Stomach smooth muscle (tissue), 2 donors: ENCODE measurements around the gene GFM1.

Source experiments
- H3K27ac ChIP-seq: one replicate; pipeline ENCODE4 v1.7.0; 2013; ENCODE audit warnings: mild to moderate bottlenecking, low read length, inconsistent platforms
- H3K27me3 ChIP-seq, 2 donors: one replicate each; pipeline ENCODE4 v1.7.0; 2013; ENCODE audit warnings: low read length in 2 of 2; ENCODE audit not compliant: insufficient read depth in 2 of 2, control insufficient read depth in 1 of 2
- H3K36me3 ChIP-seq, 2 donors: one replicate each; pipeline ENCODE4 v1.7.0; 2013; ENCODE audit warnings: low read length in 2 of 2; ENCODE audit not compliant: control insufficient read depth in 2 of 2, insufficient read depth in 2 of 2
- H3K4me1 ChIP-seq: one replicate; pipeline ENCODE4 v1.7.0; 2013; ENCODE audit warnings: low read length; ENCODE audit not compliant: control insufficient read depth, insufficient read depth
- H3K4me3 ChIP-seq, 2 donors: one replicate each; pipeline ENCODE4 v1.7.0; 2013; ENCODE audit warnings: low read length in 2 of 2
- H3K9ac ChIP-seq, 2 donors: one replicate each; pipeline ENCODE4 v1.7.0; 2013; ENCODE audit warnings: low read length in 2 of 2, mild to moderate bottlenecking in 1 of 2
- H3K9me3 ChIP-seq, 2 donors: one replicate each; pipeline ENCODE4 v1.7.0; 2013; ENCODE audit warnings: low read length in 2 of 2; ENCODE audit not compliant: control insufficient read depth in 2 of 2
- donor health status: healthy.
- donor health status: Pancreatic carcinoma.

Gene GFM1

GRCh38 chr3:158737976-158738615 lies 93.8 kb downstream of the GFM1 start:
- no peaks in the 10 kb centered on the region for H3K27me3 ChIP-seq
- H3K9ac ChIP-seq = no peak overlapping the region
- peaks cover 0 to 20% of the 10 kb centered on the region in 2 donors for H3K36me3 ChIP-seq
- H3K4me3 ChIP-seq = no peak overlapping the region
- H3K27ac ChIP-seq = no peak overlapping the region
- peaks cover 6 to 7% of the 10 kb centered on the region in 2 donors for H3K9me3 ChIP-seq
- peaks cover 3% of the 10 kb centered on the region for H3K4me1 ChIP-seq

DNA sequence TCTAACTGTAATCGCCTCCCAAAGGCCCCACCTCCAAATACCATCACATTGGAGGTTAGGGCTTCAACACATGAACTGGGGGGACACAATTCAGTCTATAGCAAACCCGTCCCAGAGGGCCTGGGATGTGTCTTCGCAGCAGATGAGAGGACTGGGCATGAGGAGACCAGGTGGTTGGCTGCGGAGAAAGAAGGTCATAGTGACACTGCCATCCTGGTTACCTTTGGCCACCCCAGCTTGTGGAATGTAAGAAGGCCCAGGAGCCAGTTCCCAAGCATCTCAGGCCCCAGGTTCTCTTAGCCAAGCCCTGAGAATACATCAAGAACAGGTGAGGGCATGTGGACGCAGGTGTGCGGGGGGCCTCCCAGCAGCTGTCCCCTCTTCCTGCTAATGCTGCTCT lies 94.3 kb downstream of the GFM1 start:
- Histone ChIP-seq H3K9me3 (peaks cover 6 to 7% of the 10 kb centered on the region in 2 donors), H3K4me1 (peaks cover 3% of the 10 kb centered on the region), H3K9ac (no peak overlapping the region), H3K36me3 (peaks cover 0 to 20% of the 10 kb centered on the region in 2 donors), H3K4me3 (no peak overlapping the region), H3K27ac (no peak overlapping the region), H3K27me3 (no peaks in the 10 kb centered on the region)

DNA sequence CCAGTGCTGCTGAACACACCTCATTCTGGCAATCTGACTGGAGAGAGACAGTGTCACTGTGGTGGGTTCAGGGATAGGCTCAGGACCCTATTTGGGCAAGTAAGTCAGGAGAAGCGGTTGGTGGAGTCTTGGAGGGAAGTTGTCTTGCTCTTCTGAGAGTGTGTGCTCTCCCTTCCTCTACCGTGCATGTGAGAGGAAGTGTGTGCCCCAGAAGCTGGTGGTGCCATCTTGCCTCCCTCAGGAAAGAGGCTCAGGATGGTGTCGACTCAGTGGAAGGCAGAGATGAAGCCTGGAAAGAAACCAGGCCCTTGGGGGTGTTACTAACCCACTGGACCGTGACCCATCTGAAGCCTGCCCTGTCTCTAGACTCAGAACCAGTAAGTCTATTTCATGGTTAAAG lies 94.8 kb downstream of the GFM1 start:
- peaks cover 6 to 7% of the 10 kb centered on the region in 2 donors for H3K9me3 ChIP-seq
- no peaks in the 10 kb centered on the region for H3K27me3 ChIP-seq
- no peak overlapping the region for H3K27ac ChIP-seq
- H3K9ac ChIP-seq = no peak overlapping the region
- no peak overlapping the region for H3K4me3 ChIP-seq
- H3K4me1 ChIP-seq = peaks cover 1% of the 10 kb centered on the region
- peaks cover 0 to 20% of the 10 kb centered on the region in 2 donors for H3K36me3 ChIP-seq

GRCh38 chr3:158739661-158740060 lies 95.3 kb downstream of the GFM1 start:
- Histone ChIP-seq H3K36me3 (peaks cover 0 to 20% of the 10 kb centered on the region in 2 donors), H3K4me3 (no peak overlapping the region), H3K27me3 (no peaks in the 10 kb centered on the region), H3K4me1 (no peaks in the 10 kb centered on the region), H3K9ac (no peak overlapping the region), H3K9me3 (peaks cover 6 to 7% of the 10 kb centered on the region in 2 donors), H3K27ac (no peak overlapping the region)
